ENCODE results near the gene SEC14L1. TPM values are rescaled to one million over a fixed set of nuclear protein-coding genes. Genes with fewer than 3 reads are reported as not detected.

The SEC14L1 gene
- total and polyA plus RNA-seq, 2 of the 8 experiments (the other 6 are each of a cell fraction or from before 2014, with no cell fraction given), result 27.2 to 74.4 TPM

- H3K4me2 ChIP-seq (ENCODE audit: insufficient read depth in 1 of 2, low read depth in 2 of 2, low read length in 2 of 2), result no peak overlapping the region
- no peak overlapping the region for H3K23ac ChIP-seq (ENCODE audit: insufficient read length)
- H3K79me1 ChIP-seq (ENCODE audit: low read depth, low read length), result no peaks in the 10 kb centered on the region
- no peak overlapping the region for H2BK20ac ChIP-seq (ENCODE audit: low read length)
- CTCF ChIA-PET (ENCODE audit: partially characterized antibody), result interaction anchor here (1.0 to 1.6 kb wide), 3 partner anchors 8 to 46 kb away, joined by 4 to 5 read pairs (median 4); no protein-coding TSS in a partner anchor
- H3K79me2 ChIP-seq (ENCODE audit: control insufficient read depth in 1 of 2, insufficient read depth in 2 of 2, low read length in 2 of 2), result no peaks in the 10 kb centered on the region
- no peaks in the 10 kb centered on the region for H3K9me3 ChIP-seq (ENCODE audit: insufficient read depth in 2 of 2, low read depth in 1 of 2, low read length in 1 of 2)
- H3K56ac ChIP-seq (replicated peaks; ENCODE audit: insufficient read length, low read depth, low read length), result no peak overlapping the region
- no peak overlapping the region for H2AFZ ChIP-seq (ENCODE audit: low read length)
- FAIRE-seq, result no peak
- no peak overlapping the region for H2BK12ac ChIP-seq (ENCODE audit: low read depth, low read length)
- H3K27ac ChIP-seq (ENCODE audit: low read depth, low read length), result no peak overlapping the region
- POLR2A ChIA-PET (ENCODE audit: partially characterized antibody), result interaction anchor here (1.1 kb wide), 1 partner anchor 111 kb away, joined by 3 read pairs; no protein-coding TSS in a partner anchor
- H4K20me1 ChIP-seq (replicated peaks in 1 of 2; ENCODE audit: control insufficient read depth in 1 of 2, insufficient read depth in 2 of 2, low read length in 2 of 2), result peaks cover 0 to 1% of the 10 kb centered on the region in 2 experiments
- H3K4ac ChIP-seq (replicated peaks; ENCODE audit: insufficient read length, low read depth, low read length), result no peak overlapping the region
- no peak overlapping the region for H3K4me3 ChIP-seq (ENCODE audit: extremely low read depth in 1 of 4, insufficient read depth in 2 of 4, low read depth in 3 of 4, low read length in 4 of 4)
- H3K9ac ChIP-seq (replicated peaks in 1 of 4; ENCODE audit: extremely low read depth in 1 of 4, low read depth in 3 of 4, low read length in 3 of 4), result no peak overlapping the region
- no peak overlapping the region for H4K5ac ChIP-seq (ENCODE audit: insufficient read length, low read depth, low read length)
- H3K23me2 ChIP-seq (ENCODE audit: low read depth, low read length), result no peaks in the 10 kb centered on the region
- H2AK5ac ChIP-seq (ENCODE audit: low read depth, low read length), result no peak overlapping the region
- no peaks in the 10 kb centered on the region; a peak in 1 of 7 replicates for H3K4me1 ChIP-seq (replicated peaks in 1 of 4; ENCODE audit: control insufficient read depth in 3 of 4, insufficient read depth in 4 of 4, low read length in 3 of 4)
- no peak overlapping the region for H2BK120ac ChIP-seq (replicated peaks; ENCODE audit: low read depth, low read length)
- no peak for DNase-seq (ENCODE audit: low read depth in 1 of 2, low spot score in 2 of 2)
- H3K14ac ChIP-seq (ENCODE audit: insufficient read length), result no peak overlapping the region
- no peaks in the 10 kb centered on the region for H3K27me3 ChIP-seq (replicated peaks in 1 of 4; ENCODE audit: control insufficient read depth in 3 of 4, extremely low read depth in 1 of 4, insufficient read depth in 3 of 4, low read length in 3 of 4)
- no peak overlapping the region for H4K91ac ChIP-seq (replicated peaks; ENCODE audit: insufficient read length, low read length)
- H2BK15ac ChIP-seq (ENCODE audit: low read length), result no peak overlapping the region
- 96% methylated on average over 14 of the region's 14 CpGs; no CpG with 5 or more reads in 1 of the 2 experiments for WGBS, 2 experiments (ENCODE audit: extremely low coverage in 1 of 2, insufficient coverage in 1 of 2, insufficient read length in 1 of 2, insufficient replicate concordance in 2 of 2, low coverage in 1 of 2, low lambda C conversion rate in 2 of 2, missing lambda C conversion rate in 1 of 2)
- H3K36me3 ChIP-seq (ENCODE audit: control insufficient read depth in 2 of 4, insufficient read depth in 4 of 4, low read length in 3 of 4), result peaks cover 18 to 53% (median 34%) of the 10 kb centered on the region in 4 experiments
- no peak overlapping the region for H3K18ac ChIP-seq (ENCODE audit: extremely low read depth, low read length)
- H2BK5ac ChIP-seq (ENCODE audit: low read depth, low read length), result no peak overlapping the region
- no peak overlapping the region; the same call in 1 of the 2 replicates for H4K8ac ChIP-seq (ENCODE audit: extremely low read depth, insufficient read depth, low read length)
- TF ChIP-seq SRF (IDR thresholded peaks at IDR 0.05; ENCODE audit: low read depth, low read length) (no peak), CHD1 (IDR thresholded peaks at IDR 0.05; ENCODE audit: low read depth, low read length) (no peak), SUZ12 (IDR thresholded peaks at IDR 0.05; ENCODE audit: low read length) (no peak), TEAD4 (IDR thresholded peaks at IDR 0.05; ENCODE audit: low read depth, low read length) (no peak), ASH2L (IDR thresholded peaks at IDR 0.05; ENCODE audit: low read length) (no peak), HDAC2 (IDR thresholded peaks at IDR 0.05; ENCODE audit: borderline replicate concordance in 1 of 2, low read depth in 2 of 2, low read length in 2 of 2) (no peak), TCF12 (IDR thresholded peaks at IDR 0.05; ENCODE audit: low read depth, low read length) (no peak), CBX8 (IDR thresholded peaks at IDR 0.05; ENCODE audit: borderline replicate concordance, low read depth, low read length) (no peak), TAF7 (optimal IDR thresholded peaks at IDR 0.05; ENCODE audit: borderline replicate concordance, low read depth, low read length) (no peak), RXRA (IDR thresholded peaks at IDR 0.05; ENCODE audit: insufficient read depth, low read depth, low read length) (no peak), ZNF274 (IDR thresholded peaks at IDR 0.05; ENCODE audit: borderline replicate concordance, extremely low read depth, low read length) (no peak)
Measured at GRCh38 chr17:77206158-77206956, 65.6 kb downstream of the SEC14L1 start.
